ENCODE results near the gene NRF1.

The NRF1 gene

DNA sequence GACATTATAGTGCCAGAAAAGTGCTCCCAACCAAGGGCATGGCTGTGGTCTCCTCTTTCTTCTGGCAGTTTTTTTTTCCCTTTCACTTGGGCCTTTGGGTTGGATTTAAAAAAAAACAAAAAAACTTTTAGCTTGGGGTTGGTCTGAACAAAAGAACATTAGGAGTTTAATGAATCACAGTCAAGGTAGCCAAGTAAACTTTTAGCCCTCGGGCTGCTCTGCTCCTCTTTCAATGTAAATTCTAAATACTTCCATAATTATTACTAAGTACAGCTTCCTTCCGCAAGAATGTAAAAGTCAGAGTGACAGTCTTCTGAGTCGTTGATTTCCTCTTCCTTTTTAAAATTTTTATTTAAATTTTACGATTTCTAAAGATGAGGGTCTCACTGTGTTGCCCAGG, 79.2 kb downstream of the NRF1 start:
- Histone ChIP-seq H3K4me1 (ENCODE audit: insufficient read depth, low read length) (no peaks in the 10 kb centered on the region), H3K27ac (ENCODE audit: low read depth, low read length) (no peak overlapping the region), H3K9ac (ENCODE audit: low read length) (no peak overlapping the region), H3K9me3 (ENCODE audit: low read length) (no peaks in the 10 kb centered on the region), H3K27me3 (ENCODE audit: control insufficient read depth in 1 of 2, insufficient read depth in 2 of 2, low read length in 2 of 2) (no peaks in the 10 kb centered on the region), H3K4me3 (ENCODE audit: low read depth in 1 of 2, low read length in 2 of 2) (no peak overlapping the region), H3K36me3 (ENCODE audit: insufficient read depth, low read length) (peaks cover 23% of the 10 kb centered on the region)

DNA sequence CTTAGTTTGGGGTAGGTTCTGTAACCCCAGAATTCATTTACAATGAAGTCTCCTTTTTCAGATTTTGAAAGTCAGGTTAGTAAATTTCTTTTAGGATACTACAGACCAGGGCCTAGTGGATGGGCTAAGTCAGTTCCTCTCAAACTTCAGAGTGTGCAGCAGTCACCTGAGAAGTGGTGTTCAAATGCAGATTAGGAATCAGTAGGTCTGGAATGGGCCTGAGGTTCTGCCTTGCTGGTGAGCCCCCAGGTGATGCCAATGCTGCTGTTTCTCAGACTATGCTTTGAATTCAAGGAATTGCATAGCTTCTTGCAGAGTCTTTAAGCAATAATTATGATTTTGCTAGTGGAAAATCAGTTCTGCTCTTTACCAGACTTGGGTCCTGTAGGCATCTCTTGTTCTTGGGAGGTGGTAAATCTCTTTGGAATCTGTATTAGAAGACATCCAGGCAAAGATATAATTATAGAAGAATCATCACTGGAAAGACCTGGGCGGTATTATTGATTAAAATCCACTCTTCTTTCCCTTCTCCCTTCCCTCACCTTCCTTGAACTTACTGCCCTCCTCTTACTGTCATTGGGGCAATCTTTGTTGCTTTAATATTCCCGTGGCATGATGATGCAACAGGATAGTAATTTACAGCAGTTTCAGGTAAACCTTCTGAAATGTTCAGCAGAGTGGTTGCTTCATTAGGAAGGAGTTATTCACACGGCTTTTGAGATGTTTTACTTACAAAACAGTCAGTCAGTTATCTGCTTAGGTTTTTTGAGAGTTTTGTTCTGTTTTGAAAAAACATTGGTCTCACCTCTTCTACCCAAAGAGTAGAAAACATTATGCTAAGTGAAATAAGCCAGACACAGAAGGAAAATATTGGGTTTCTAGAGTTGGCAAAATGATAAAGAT, 87.2 kb downstream of the NRF1 start:
- Histone ChIP-seq H3K9ac (ENCODE audit: low read length) (no peak overlapping the region), H3K9me3 (ENCODE audit: low read length) (no peaks in the 10 kb centered on the region), H3K27me3 (ENCODE audit: control insufficient read depth in 1 of 2, insufficient read depth in 2 of 2, low read length in 2 of 2) (no peaks in the 10 kb centered on the region), H3K27ac (ENCODE audit: low read depth, low read length) (no peak overlapping the region), H3K4me3 (ENCODE audit: low read depth in 1 of 2, low read length in 2 of 2) (no peak overlapping the region), H3K36me3 (ENCODE audit: insufficient read depth, low read length) (peaks cover 5% of the 10 kb centered on the region), H3K4me1 (ENCODE audit: insufficient read depth, low read length) (no peaks in the 10 kb centered on the region)

DNA sequence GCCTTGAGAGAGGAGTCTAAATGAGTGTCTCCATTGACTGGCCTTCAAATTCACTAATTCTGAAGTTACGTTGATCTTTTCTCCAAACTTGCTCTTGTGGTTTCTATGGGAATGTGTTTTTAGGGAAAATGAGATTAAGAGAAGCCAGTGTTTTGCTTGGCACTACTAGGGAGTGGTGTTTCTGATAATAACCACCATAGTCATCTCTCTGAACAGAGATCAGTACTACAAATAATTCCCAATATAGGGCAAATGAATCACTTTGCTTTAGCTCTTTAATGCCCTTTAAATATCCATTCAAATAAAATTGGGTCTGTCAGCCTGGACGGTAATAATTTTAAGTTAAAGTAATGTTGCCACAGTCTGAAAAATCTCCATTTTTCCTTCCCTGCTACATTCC, 90.8 kb downstream of the NRF1 start:
- Histone ChIP-seq H3K9me3 (ENCODE audit: low read length) (no peaks in the 10 kb centered on the region), H3K27ac (ENCODE audit: low read depth, low read length) (no peak overlapping the region), H3K9ac (ENCODE audit: low read length) (no peak overlapping the region), H3K4me3 (ENCODE audit: low read depth in 1 of 2, low read length in 2 of 2) (no peak overlapping the region), H3K36me3 (ENCODE audit: insufficient read depth, low read length) (no peaks in the 10 kb centered on the region), H3K4me1 (ENCODE audit: insufficient read depth, low read length) (no peaks in the 10 kb centered on the region), H3K27me3 (ENCODE audit: control insufficient read depth in 1 of 2, insufficient read depth in 2 of 2, low read length in 2 of 2) (no peaks in the 10 kb centered on the region)

DNA sequence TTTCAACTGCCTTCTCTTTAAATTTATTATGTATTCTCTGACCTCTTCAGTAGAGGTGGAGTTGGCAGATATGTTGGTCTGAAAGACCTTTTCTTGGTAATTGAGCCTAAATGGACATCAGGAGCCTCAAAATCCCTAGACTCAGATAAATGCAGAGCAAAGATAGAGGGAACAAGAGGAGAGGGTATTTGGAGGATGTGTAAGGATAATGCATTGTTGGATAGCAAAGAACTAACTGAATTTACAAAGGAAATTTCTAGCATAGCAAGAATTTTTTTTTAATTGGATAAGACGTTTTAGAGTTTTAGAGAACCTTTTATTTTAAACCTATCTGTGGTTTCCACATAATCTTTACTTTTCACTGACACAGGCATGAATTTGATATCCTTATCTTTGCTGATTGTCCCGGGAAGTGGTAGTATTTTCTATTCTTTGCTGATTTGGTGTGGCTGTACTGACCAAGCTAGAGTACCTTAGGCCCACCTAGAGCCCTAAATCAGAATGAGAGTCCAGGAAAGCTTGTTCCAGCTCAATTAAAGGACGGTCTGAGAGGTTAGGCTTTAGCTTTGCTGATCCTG, 91.3 kb downstream of the NRF1 start:
- Histone ChIP-seq H3K9ac (ENCODE audit: low read length) (no peak overlapping the region), H3K4me3 (ENCODE audit: low read depth in 1 of 2, low read length in 2 of 2) (no peak overlapping the region), H3K27ac (ENCODE audit: low read depth, low read length) (no peak overlapping the region), H3K4me1 (ENCODE audit: insufficient read depth, low read length) (no peaks in the 10 kb centered on the region), H3K36me3 (ENCODE audit: insufficient read depth, low read length) (no peaks in the 10 kb centered on the region), H3K9me3 (ENCODE audit: low read length) (no peaks in the 10 kb centered on the region), H3K27me3 (ENCODE audit: control insufficient read depth in 1 of 2, insufficient read depth in 2 of 2, low read length in 2 of 2) (no peaks in the 10 kb centered on the region)

DNA sequence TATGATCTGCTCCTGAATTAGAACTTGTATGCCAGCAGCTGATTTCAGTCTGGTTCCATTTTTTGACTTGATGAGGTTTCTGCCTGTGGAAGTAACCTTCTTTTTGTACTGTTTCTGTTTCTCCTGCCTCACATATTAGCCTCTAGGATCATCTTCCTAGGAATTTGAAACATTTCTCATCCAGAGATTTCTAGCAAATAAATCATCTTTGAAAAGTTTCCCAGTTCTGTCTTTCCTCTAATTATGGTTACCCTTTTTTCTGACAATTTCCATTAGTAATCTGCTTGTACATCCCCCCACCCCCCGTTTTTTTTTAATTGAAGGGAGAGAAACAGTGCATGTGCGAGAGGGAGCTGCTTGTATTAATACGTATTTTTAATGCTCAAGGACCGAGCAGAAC, 92.2 kb downstream of the NRF1 start:
- H3K9me3 ChIP-seq (ENCODE audit: low read length) = no peaks in the 10 kb centered on the region
- no peak overlapping the region for H3K4me3 ChIP-seq (ENCODE audit: low read depth in 1 of 2, low read length in 2 of 2)
- H3K4me1 ChIP-seq (ENCODE audit: insufficient read depth, low read length) = no peaks in the 10 kb centered on the region
- H3K27me3 ChIP-seq (ENCODE audit: control insufficient read depth in 1 of 2, insufficient read depth in 2 of 2, low read length in 2 of 2) = no peaks in the 10 kb centered on the region
- no peaks in the 10 kb centered on the region for H3K36me3 ChIP-seq (ENCODE audit: insufficient read depth, low read length)
- H3K9ac ChIP-seq (ENCODE audit: low read length) = no peak overlapping the region
- no peak overlapping the region for H3K27ac ChIP-seq (ENCODE audit: low read depth, low read length)

DNA sequence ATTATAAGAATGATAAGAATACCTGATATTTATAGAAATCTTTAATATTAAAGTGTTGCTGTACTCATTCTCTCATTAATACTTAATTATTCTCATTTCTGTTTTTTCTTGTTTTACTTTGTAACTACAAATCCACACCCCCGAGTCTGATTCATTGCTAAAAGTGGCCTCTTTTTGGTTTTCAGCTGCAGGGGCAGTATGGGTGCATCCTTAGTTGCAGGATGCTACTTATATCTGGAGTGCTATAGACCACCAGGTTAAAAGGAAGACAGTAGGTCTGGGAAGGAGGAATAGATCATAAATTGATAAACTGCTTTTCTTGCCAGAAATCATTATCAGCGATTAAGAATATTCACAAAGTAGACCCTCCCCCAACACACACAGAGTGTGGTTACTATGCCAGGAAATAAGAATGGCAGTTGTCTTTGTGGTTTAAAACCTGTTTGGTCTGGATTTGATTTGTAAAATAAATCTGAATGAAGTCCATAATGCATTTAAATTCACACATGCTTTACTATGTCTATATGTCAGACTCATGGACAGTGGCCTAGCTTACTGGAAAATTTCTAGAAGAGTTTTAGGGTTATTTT, 96.5 kb downstream of the NRF1 start:
- H3K36me3 ChIP-seq (ENCODE audit: insufficient read depth, low read length) = peaks cover 27% of the 10 kb centered on the region
- H3K9ac ChIP-seq (ENCODE audit: low read length) = no peak overlapping the region
- H3K4me3 ChIP-seq (ENCODE audit: low read depth in 1 of 2, low read length in 2 of 2) = no peak overlapping the region
- no peaks in the 10 kb centered on the region for H3K9me3 ChIP-seq (ENCODE audit: low read length)
- H3K27me3 ChIP-seq (ENCODE audit: control insufficient read depth in 1 of 2, insufficient read depth in 2 of 2, low read length in 2 of 2) = no peaks in the 10 kb centered on the region
- H3K4me1 ChIP-seq (ENCODE audit: insufficient read depth, low read length) = no peaks in the 10 kb centered on the region
- H3K27ac ChIP-seq (ENCODE audit: low read depth, low read length) = no peak overlapping the region

DNA sequence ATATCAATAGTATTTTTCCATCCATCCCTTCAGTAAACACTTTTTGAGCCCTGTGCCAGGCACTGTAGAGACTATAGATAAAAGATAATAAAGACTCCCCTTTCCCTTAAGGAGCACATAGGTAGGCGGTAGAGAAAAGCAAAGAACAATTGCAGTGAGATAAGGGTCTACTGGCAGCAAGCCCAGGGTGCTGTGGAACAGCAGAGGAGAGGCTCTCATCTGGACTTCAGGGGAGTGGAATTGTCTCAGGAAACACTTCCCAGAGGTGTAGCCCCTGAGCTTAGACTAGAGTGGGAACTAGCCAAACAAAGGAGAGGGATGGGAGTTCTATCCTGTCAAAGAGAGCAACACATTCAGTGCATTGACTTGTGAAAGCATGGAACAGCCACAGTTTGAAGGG, 102.0 kb downstream of the NRF1 start:
- H3K27ac ChIP-seq (ENCODE audit: low read depth, low read length) = no peak overlapping the region
- H3K9ac ChIP-seq (ENCODE audit: low read length) = no peak overlapping the region
- H3K4me1 ChIP-seq (ENCODE audit: insufficient read depth, low read length) = no peaks in the 10 kb centered on the region
- H3K36me3 ChIP-seq (ENCODE audit: insufficient read depth, low read length) = peaks cover 59% of the 10 kb centered on the region
- H3K27me3 ChIP-seq (ENCODE audit: control insufficient read depth in 1 of 2, insufficient read depth in 2 of 2, low read length in 2 of 2) = no peaks in the 10 kb centered on the region
- no peak overlapping the region for H3K4me3 ChIP-seq (ENCODE audit: low read depth in 1 of 2, low read length in 2 of 2)
- no peaks in the 10 kb centered on the region for H3K9me3 ChIP-seq (ENCODE audit: low read length)

DNA sequence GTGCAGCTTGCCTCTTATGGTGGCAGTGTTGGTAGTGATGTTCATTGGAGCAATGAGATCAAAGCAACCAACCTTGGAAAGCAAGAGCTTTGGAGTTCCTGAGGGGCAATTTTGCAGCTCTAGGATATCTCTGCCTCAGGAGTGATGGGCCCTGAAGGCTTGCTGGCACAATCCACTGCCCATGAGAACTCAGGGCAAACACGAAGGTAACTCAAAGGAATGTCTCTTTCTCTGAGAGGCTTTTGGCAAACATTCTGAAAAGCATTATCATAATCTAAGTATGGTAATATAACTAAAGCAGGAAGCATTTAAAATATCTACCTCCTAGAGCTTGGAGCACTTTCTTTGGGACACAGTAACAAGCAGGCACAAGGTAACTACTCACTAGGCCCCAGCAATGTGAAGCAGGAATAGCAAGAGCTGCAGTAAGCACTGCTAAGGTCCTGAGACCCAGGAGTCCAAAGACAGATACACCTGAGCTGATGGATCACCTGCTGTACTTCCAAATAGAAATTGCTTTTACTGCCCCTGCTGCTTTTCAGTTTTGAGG, 103.1 kb downstream of the NRF1 start:
- Histone ChIP-seq H3K9ac (ENCODE audit: low read length) (no peak overlapping the region), H3K4me3 (ENCODE audit: low read depth in 1 of 2, low read length in 2 of 2) (no peak overlapping the region), H3K4me1 (ENCODE audit: insufficient read depth, low read length) (no peaks in the 10 kb centered on the region), H3K27ac (ENCODE audit: low read depth, low read length) (no peak overlapping the region), H3K9me3 (ENCODE audit: low read length) (no peaks in the 10 kb centered on the region), H3K36me3 (ENCODE audit: insufficient read depth, low read length) (peaks cover 62% of the 10 kb centered on the region), H3K27me3 (ENCODE audit: control insufficient read depth in 1 of 2, insufficient read depth in 2 of 2, low read length in 2 of 2) (no peaks in the 10 kb centered on the region)

DNA sequence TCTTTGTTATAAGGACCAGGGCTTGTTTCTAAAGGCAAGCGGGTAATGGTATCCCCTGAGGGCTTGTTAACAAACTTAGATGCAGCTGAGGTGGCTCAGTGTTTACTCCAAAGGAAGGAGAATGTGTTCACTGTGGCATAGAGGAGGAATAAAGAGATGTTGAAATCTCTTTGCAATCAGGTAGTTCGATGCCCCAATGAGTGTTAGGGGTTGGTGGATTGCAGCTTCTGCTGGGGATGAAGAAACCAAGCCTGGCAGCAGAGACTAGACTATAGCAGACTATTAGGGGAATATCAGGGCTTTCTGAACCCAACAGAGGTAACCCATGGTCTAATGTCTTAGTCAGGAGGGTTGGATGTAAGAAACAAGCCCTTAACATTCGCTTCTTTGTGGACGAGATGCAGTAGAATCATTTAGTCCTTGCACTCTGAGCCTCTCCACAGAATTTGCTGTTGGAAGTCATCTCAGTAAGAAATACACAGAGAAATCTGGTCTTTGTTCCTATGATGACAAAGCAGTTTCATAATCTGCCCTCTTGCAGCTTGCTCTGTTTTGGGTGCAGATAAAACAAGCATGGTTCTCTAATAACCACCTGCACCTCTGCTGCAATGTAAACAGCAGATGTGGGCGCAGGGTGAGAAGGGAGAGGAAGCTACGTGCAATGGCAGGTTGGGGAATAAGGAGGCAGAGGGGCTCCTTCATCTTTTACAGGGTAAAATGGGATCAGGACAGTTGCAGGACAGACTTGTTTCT, 108.6 kb downstream of the NRF1 start:
- no peak overlapping the region for H3K27ac ChIP-seq (ENCODE audit: low read depth, low read length)
- H3K27me3 ChIP-seq (ENCODE audit: control insufficient read depth in 1 of 2, insufficient read depth in 2 of 2, low read length in 2 of 2) = no peaks in the 10 kb centered on the region
- H3K4me1 ChIP-seq (ENCODE audit: insufficient read depth, low read length) = no peaks in the 10 kb centered on the region
- H3K4me3 ChIP-seq (ENCODE audit: low read depth in 1 of 2, low read length in 2 of 2) = no peak overlapping the region
- H3K9me3 ChIP-seq (ENCODE audit: low read length) = no peaks in the 10 kb centered on the region
- H3K9ac ChIP-seq (ENCODE audit: low read length) = no peak overlapping the region
- H3K36me3 ChIP-seq (ENCODE audit: insufficient read depth, low read length) = peaks cover 52% of the 10 kb centered on the region

DNA sequence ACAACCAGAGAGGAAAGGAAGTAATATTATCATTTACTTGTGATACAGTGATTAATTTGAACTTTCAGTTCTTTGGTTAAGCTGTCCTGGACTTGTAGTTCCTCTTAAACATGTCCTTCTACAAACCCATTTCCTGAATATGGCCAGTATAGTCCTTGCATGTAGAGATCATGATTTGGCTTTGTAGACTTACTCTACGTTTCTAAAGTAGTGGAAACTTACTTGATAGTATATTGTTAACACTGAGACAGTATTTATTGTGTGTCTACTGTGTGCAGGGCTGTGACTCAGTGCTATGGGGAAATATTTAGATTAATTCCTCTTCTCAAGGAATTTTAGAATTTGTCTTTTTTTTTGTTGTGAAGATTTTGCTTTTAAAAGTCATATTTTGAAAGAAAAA, 109.5 kb downstream of the NRF1 start:
- H3K4me3 ChIP-seq (ENCODE audit: low read depth in 1 of 2, low read length in 2 of 2) = no peak overlapping the region
- H3K27me3 ChIP-seq (ENCODE audit: control insufficient read depth in 1 of 2, insufficient read depth in 2 of 2, low read length in 2 of 2) = no peaks in the 10 kb centered on the region
- H3K36me3 ChIP-seq (ENCODE audit: insufficient read depth, low read length) = peaks cover 52% of the 10 kb centered on the region
- no peak overlapping the region for H3K27ac ChIP-seq (ENCODE audit: low read depth, low read length)
- no peaks in the 10 kb centered on the region for H3K4me1 ChIP-seq (ENCODE audit: insufficient read depth, low read length)
- H3K9me3 ChIP-seq (ENCODE audit: low read length) = no peaks in the 10 kb centered on the region
- no peak overlapping the region for H3K9ac ChIP-seq (ENCODE audit: low read length)

DNA sequence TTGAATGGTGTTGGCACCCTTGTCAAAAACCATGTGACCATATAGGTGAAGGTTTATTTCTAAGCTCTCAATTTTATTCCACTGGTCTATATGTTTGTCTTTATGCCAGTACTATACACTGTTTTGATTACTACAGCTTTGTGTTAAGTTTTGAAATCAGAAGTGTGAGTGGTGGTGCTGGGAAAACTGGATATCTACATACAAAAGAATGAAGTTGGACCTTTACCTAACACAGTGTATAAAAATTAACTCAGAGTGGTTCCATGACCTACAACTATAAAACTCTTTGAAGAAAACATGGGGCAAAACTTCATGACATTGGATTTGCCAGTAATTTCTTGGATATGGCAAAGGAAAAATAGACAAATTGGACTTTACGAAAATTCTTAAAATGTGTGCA, 112.2 kb downstream of the NRF1 start:
- Histone ChIP-seq H3K9me3 (ENCODE audit: low read length) (no peaks in the 10 kb centered on the region), H3K9ac (ENCODE audit: low read length) (no peak overlapping the region), H3K27ac (ENCODE audit: low read depth, low read length) (no peak overlapping the region), H3K36me3 (ENCODE audit: insufficient read depth, low read length) (peaks cover 43% of the 10 kb centered on the region), H3K4me1 (ENCODE audit: insufficient read depth, low read length) (no peaks in the 10 kb centered on the region), H3K27me3 (ENCODE audit: control insufficient read depth in 1 of 2, insufficient read depth in 2 of 2, low read length in 2 of 2) (no peaks in the 10 kb centered on the region), H3K4me3 (ENCODE audit: low read depth in 1 of 2, low read length in 2 of 2) (no peak overlapping the region)

Data from muscle layer of colon (tissue), 2 donors.